ENCODE measurements around the gene NFKB1.

- TF ChIP-seq NFE2L2 (conservative IDR thresholded peaks at IDR 0.05; ENCODE audit: low read length) (no peak), POLR2A (IDR thresholded peaks at IDR 0.05; ENCODE audit: low read length) (no peak), ESRRA (IDR thresholded peaks at IDR 0.05; ENCODE audit: borderline replicate concordance, low read length) (no peak), MAZ (IDR thresholded peaks at IDR 0.05; ENCODE audit: borderline replicate concordance, low read depth, low read length) (no peak), ZFP36 (IDR thresholded peaks at IDR 0.05; ENCODE audit: borderline replicate concordance, partially characterized antibody) (no peak), SMC3 (IDR thresholded peaks at IDR 0.05) (no peak)
- TF ChIP-seq, protein P1, sequence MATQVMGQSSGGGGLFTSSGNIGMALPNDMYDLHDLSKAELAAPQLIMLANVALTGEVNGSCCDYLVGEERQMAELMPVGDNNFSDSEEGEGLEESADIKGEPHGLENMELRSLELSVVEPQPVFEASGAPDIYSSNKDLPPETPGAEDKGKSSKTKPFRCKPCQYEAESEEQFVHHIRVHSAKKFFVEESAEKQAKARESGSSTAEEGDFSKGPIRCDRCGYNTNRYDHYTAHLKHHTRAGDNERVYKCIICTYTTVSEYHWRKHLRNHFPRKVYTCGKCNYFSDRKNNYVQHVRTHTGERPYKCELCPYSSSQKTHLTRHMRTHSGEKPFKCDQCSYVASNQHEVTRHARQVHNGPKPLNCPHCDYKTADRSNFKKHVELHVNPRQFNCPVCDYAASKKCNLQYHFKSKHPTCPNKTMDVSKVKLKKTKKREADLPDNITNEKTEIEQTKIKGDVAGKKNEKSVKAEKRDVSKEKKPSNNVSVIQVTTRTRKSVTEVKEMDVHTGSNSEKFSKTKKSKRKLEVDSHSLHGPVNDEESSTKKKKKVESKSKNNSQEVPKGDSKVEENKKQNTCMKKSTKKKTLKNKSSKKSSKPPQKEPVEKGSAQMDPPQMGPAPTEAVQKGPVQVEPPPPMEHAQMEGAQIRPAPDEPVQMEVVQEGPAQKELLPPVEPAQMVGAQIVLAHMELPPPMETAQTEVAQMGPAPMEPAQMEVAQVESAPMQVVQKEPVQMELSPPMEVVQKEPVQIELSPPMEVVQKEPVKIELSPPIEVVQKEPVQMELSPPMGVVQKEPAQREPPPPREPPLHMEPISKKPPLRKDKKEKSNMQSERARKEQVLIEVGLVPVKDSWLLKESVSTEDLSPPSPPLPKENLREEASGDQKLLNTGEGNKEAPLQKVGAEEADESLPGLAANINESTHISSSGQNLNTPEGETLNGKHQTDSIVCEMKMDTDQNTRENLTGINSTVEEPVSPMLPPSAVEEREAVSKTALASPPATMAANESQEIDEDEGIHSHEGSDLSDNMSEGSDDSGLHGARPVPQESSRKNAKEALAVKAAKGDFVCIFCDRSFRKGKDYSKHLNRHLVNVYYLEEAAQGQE (IDR thresholded peaks at IDR 0.05), result no peak
- TF ChIP-seq, protein P2, sequence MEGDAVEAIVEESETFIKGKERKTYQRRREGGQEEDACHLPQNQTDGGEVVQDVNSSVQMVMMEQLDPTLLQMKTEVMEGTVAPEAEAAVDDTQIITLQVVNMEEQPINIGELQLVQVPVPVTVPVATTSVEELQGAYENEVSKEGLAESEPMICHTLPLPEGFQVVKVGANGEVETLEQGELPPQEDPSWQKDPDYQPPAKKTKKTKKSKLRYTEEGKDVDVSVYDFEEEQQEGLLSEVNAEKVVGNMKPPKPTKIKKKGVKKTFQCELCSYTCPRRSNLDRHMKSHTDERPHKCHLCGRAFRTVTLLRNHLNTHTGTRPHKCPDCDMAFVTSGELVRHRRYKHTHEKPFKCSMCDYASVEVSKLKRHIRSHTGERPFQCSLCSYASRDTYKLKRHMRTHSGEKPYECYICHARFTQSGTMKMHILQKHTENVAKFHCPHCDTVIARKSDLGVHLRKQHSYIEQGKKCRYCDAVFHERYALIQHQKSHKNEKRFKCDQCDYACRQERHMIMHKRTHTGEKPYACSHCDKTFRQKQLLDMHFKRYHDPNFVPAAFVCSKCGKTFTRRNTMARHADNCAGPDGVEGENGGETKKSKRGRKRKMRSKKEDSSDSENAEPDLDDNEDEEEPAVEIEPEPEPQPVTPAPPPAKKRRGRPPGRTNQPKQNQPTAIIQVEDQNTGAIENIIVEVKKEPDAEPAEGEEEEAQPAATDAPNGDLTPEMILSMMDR (IDR thresholded peaks at IDR 0.05), result no peak
- TF ChIP-seq, protein P3, sequence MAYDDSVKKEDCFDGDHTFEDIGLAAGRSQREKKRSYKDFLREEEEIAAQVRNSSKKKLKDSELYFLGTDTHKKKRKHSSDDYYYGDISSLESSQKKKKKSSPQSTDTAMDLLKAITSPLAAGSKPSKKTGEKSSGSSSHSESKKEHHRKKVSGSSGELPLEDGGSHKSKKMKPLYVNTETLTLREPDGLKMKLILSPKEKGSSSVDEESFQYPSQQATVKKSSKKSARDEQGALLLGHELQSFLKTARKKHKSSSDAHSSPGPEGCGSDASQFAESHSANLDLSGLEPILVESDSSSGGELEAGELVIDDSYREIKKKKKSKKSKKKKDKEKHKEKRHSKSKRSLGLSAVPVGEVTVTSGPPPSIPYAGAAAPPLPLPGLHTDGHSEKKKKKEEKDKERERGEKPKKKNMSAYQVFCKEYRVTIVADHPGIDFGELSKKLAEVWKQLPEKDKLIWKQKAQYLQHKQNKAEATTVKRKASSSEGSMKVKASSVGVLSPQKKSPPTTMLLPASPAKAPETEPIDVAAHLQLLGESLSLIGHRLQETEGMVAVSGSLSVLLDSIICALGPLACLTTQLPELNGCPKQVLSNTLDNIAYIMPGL (CRISPR knock-in tag; IDR thresholded peaks at IDR 0.05; ENCODE audit: borderline replicate concordance), result no peak
These were observed 65.3 kb downstream of the NFKB1 start for GRCh38 chr4:102566426-102566825.

All from A549 (cell line).